Measurements from ENCODE around the gene CALCOCO1.
A peak's percentile ranks its signal among the peaks of the same experiment; 100 is the strongest.

The CALCOCO1 gene

GRCh38 chr12:53727310-53728041, at the start of gene CALCOCO1:
TSS of gene CALCOCO1 (minus strand) at chr12:53727452. CDS start at chr12:53725242, 2,210 bp downstream.
- Histone ChIP-seq H4K20me1 (ENCODE audit: insufficient read depth) (no peaks in the 10 kb centered on the region), H3K9ac (peak within 1 kb of the TSS; percentile 17; the same call in 1 of the 2 replicates), H3K36me3 (ENCODE audit: insufficient read depth) (no peaks in the 10 kb centered on the region), H3K79me2 (ENCODE audit: insufficient read depth, low read depth) (no peaks in the 10 kb centered on the region), H3K27ac (peak within 1 kb of the TSS; percentile 5; the same call in 1 of the 2 replicates), H3K27me3 (ENCODE audit: insufficient read depth, low read depth) (no peaks in the 10 kb centered on the region), H3K4me2 (peak within 1 kb of the TSS; percentile 95), H3K4me1 (ENCODE audit: low read depth, poor library complexity, severe bottlenecking) (peaks cover 36% of the 10 kb centered on the region), H3K4me3 (IDR thresholded peaks at IDR 0.05; ENCODE audit: insufficient read depth, low read depth, low read length) (no peak within 1 kb of the TSS), H2AFZ (ENCODE audit: low read depth) (peak within 1 kb of the TSS; percentile 84)
- TF ChIP-seq, protein P1, sequence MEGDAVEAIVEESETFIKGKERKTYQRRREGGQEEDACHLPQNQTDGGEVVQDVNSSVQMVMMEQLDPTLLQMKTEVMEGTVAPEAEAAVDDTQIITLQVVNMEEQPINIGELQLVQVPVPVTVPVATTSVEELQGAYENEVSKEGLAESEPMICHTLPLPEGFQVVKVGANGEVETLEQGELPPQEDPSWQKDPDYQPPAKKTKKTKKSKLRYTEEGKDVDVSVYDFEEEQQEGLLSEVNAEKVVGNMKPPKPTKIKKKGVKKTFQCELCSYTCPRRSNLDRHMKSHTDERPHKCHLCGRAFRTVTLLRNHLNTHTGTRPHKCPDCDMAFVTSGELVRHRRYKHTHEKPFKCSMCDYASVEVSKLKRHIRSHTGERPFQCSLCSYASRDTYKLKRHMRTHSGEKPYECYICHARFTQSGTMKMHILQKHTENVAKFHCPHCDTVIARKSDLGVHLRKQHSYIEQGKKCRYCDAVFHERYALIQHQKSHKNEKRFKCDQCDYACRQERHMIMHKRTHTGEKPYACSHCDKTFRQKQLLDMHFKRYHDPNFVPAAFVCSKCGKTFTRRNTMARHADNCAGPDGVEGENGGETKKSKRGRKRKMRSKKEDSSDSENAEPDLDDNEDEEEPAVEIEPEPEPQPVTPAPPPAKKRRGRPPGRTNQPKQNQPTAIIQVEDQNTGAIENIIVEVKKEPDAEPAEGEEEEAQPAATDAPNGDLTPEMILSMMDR (conservative IDR thresholded peaks at IDR 0.05; ENCODE audit: low read depth, low read length): no peak

- Histone ChIP-seq H3K27me3 (ENCODE audit: insufficient read depth, low read depth) (no peaks in the 10 kb centered on the region), H3K36me3 (ENCODE audit: insufficient read depth) (no peaks in the 10 kb centered on the region), H3K4me3 (IDR thresholded peaks at IDR 0.05; ENCODE audit: insufficient read depth, low read depth, low read length) (no peak overlapping the region), H3K27ac (no peak overlapping the region), H3K79me2 (ENCODE audit: insufficient read depth, low read depth) (no peaks in the 10 kb centered on the region), H3K9ac (no peak overlapping the region), H4K20me1 (ENCODE audit: insufficient read depth) (no peaks in the 10 kb centered on the region), H2AFZ (ENCODE audit: low read depth) (no peak overlapping the region), H3K4me1 (ENCODE audit: low read depth, poor library complexity, severe bottlenecking) (no peaks in the 10 kb centered on the region), H3K4me2 (no peak overlapping the region)
- TF ChIP-seq, protein P1 (conservative IDR thresholded peaks at IDR 0.05; ENCODE audit: low read depth, low read length): no peak
Measured at GRCh38 chr12:53776872-53777271, 49.6 kb upstream of the CALCOCO1 start.

DNA sequence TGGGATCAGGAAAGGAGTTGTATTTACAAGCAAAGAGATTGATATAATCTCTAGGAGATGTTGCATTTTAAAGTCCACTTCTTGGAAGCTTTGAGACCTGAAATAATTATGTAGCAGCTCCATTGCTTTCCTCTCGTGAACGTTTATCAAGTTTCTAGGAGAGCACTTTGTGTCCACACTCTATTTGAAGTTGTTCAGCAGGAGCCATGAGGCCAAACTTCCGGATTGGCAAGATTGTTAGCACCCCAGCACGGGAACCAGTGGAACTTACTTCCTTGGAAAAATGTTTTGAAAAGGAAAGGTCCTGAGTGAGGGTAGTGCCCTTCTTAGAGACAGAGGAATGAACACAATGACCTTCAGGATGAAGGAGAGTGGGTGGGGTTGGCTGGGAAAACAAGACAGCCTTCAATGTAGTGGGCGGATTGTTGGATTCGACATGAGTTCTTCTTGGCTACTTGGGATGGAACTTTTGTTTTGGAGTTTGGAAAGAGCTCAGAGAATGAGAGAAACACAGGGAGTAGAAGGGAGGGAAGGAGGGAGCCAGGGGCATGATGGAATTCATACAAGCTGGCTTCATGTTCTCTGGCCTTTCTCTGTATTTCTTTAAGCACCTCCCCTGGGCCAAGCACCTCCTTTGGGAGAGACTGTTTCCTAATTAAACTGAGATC, 48.4 kb upstream of the CALCOCO1 start:
- no peak overlapping the region for H3K4me2 ChIP-seq
- H3K27ac ChIP-seq: no peak overlapping the region
- H3K9ac ChIP-seq: no peak overlapping the region
- H2AFZ ChIP-seq (ENCODE audit: low read depth): no peak overlapping the region
- H3K79me2 ChIP-seq (ENCODE audit: insufficient read depth, low read depth): no peaks in the 10 kb centered on the region
- no peaks in the 10 kb centered on the region for H3K4me1 ChIP-seq (ENCODE audit: low read depth, poor library complexity, severe bottlenecking)
- no peaks in the 10 kb centered on the region for H3K27me3 ChIP-seq (ENCODE audit: insufficient read depth, low read depth)
- no peak overlapping the region for H3K4me3 ChIP-seq (IDR thresholded peaks at IDR 0.05; ENCODE audit: insufficient read depth, low read depth, low read length)
- TF ChIP-seq, protein P1 (conservative IDR thresholded peaks at IDR 0.05; ENCODE audit: low read depth, low read length): no peak
- H3K36me3 ChIP-seq (ENCODE audit: insufficient read depth): no peaks in the 10 kb centered on the region
- H4K20me1 ChIP-seq (ENCODE audit: insufficient read depth): no peaks in the 10 kb centered on the region

- Histone ChIP-seq H3K27me3 (ENCODE audit: insufficient read depth, low read depth) (peaks cover 5% of the 10 kb centered on the region; the same call in 1 of the 2 replicates), H3K4me3 (IDR thresholded peaks at IDR 0.05; ENCODE audit: insufficient read depth, low read depth, low read length) (no peak overlapping the region), H3K4me1 (ENCODE audit: low read depth, poor library complexity, severe bottlenecking) (no peaks in the 10 kb centered on the region), H3K4me2 (no peak overlapping the region), H3K27ac (no peak overlapping the region), H3K9ac (no peak overlapping the region), H4K20me1 (ENCODE audit: insufficient read depth) (no peaks in the 10 kb centered on the region), H2AFZ (ENCODE audit: low read depth) (no peak overlapping the region), H3K36me3 (ENCODE audit: insufficient read depth) (no peaks in the 10 kb centered on the region), H3K79me2 (ENCODE audit: insufficient read depth, low read depth) (no peaks in the 10 kb centered on the region)
- TF ChIP-seq, protein P1 (conservative IDR thresholded peaks at IDR 0.05; ENCODE audit: low read depth, low read length): no peak
Measured at GRCh38 chr12:53770281-53770680, 43.0 kb upstream of the CALCOCO1 start.

All from KMS-11 (cell line).